ENCODE data around the gene POU2F1.

Gene POU2F1

GRCh38 chr1:167435484-167435883 is 214.8 kb downstream of the POU2F1 start:
- in situ Hi-C loops (cut with MboI; ENCODE audit: low sequenced_read_pairs) = loop anchor here (25.0 kb wide), 2 partner anchors 173 to 252 kb away; no protein-coding TSS in a partner anchor

GRCh38 chr1:167438171-167439138 is 217.8 kb downstream of the POU2F1 start:
- in situ Hi-C loops (cut with MboI; ENCODE audit: low sequenced_read_pairs) = loop anchor here (25.0 kb wide), 2 partner anchors 176 to 249 kb away; no protein-coding TSS in a partner anchor

- in situ Hi-C loops (cut with MboI; ENCODE audit: low sequenced_read_pairs) = loop anchor here (25.0 kb wide), 2 partner anchors 177 to 248 kb away; no protein-coding TSS in a partner anchor
Observed at GRCh38 chr1:167439301-167439988, 218.8 kb downstream of the POU2F1 start.

- in situ Hi-C loops (cut with MboI; ENCODE audit: low sequenced_read_pairs) = loop anchor here (10.0 to 25.0 kb wide), 3 partner anchors 178 to 376 kb away; no protein-coding TSS in a partner anchor
Observed at GRCh38 chr1:167440345-167440744, 219.7 kb downstream of the POU2F1 start.

- in situ Hi-C loops (cut with MboI; ENCODE audit: low sequenced_read_pairs) = loop anchor here (10.0 to 25.0 kb wide), 3 partner anchors 178 to 376 kb away; no protein-coding TSS in a partner anchor
Observed at GRCh38 chr1:167440776-167441175, 220.1 kb downstream of the POU2F1 start.

GRCh38 chr1:167441222-167441621 is 220.5 kb downstream of the POU2F1 start:
- in situ Hi-C loops (cut with MboI; ENCODE audit: low sequenced_read_pairs) = loop anchor here (10.0 to 25.0 kb wide), 3 partner anchors 179 to 376 kb away; no protein-coding TSS in a partner anchor

GRCh38 chr1:167442142-167442848 is 221.6 kb downstream of the POU2F1 start:
- in situ Hi-C loops (cut with MboI; ENCODE audit: low sequenced_read_pairs) = loop anchor here (10.0 to 25.0 kb wide), 3 partner anchors 180 to 377 kb away; no protein-coding TSS in a partner anchor

GRCh38 chr1:167442854-167443565 is 222.3 kb downstream of the POU2F1 start:
- in situ Hi-C loops (cut with MboI; ENCODE audit: low sequenced_read_pairs) = loop anchor here (10.0 to 25.0 kb wide), 3 partner anchors 181 to 378 kb away; no protein-coding TSS in a partner anchor

- in situ Hi-C loops (cut with MboI; ENCODE audit: low sequenced_read_pairs) = loop anchor here (10.0 to 25.0 kb wide), 3 partner anchors 181 to 379 kb away; no protein-coding TSS in a partner anchor
Observed at GRCh38 chr1:167443757-167444156, 223.1 kb downstream of the POU2F1 start.

- in situ Hi-C loops (cut with MboI; ENCODE audit: low sequenced_read_pairs) = loop anchor here (10.0 to 25.0 kb wide), 3 partner anchors 185 to 382 kb away; no protein-coding TSS in a partner anchor
Observed at GRCh38 chr1:167446966-167447365, 226.3 kb downstream of the POU2F1 start.

GRCh38 chr1:167447521-167448136 is 226.9 kb downstream of the POU2F1 start:
- in situ Hi-C loops (cut with MboI; ENCODE audit: low sequenced_read_pairs) = loop anchor here (10.0 to 25.0 kb wide), 3 partner anchors 185 to 383 kb away; no protein-coding TSS in a partner anchor

GRCh38 chr1:167450843-167451242 is 230.2 kb downstream of the POU2F1 start:
- in situ Hi-C loops (cut with MboI; ENCODE audit: low sequenced_read_pairs) = no loop called here

- in situ Hi-C loops (cut with MboI; ENCODE audit: low sequenced_read_pairs) = no loop called here
Observed at GRCh38 chr1:167452483-167452882, 231.8 kb downstream of the POU2F1 start.

- in situ Hi-C loops (cut with MboI; ENCODE audit: low sequenced_read_pairs) = no loop called here
Observed at GRCh38 chr1:167453123-167453522, 232.4 kb downstream of the POU2F1 start.

- in situ Hi-C loops (cut with MboI; ENCODE audit: low sequenced_read_pairs) = no loop called here
Observed at GRCh38 chr1:167454304-167454893, 233.7 kb downstream of the POU2F1 start.

- in situ Hi-C loops (cut with MboI; ENCODE audit: low sequenced_read_pairs) = no loop called here
Observed at GRCh38 chr1:167454894-167455785, 234.5 kb downstream of the POU2F1 start.

- in situ Hi-C loops (cut with MboI; ENCODE audit: low sequenced_read_pairs) = no loop called here
Observed at GRCh38 chr1:167455786-167456446, 235.2 kb downstream of the POU2F1 start.

Measured in HL-60/S4 treated with phorbol 12-myristate 13-acetate at 8.2 ng/mL for 4 days and 3 days (cell line).